ENCODE results near the gene WDR27.

WDR27 gene

GRCh38 chr6:169640983-169641382, 60.8 kb downstream of the WDR27 start:
- no peaks in the 10 kb centered on the region for H3K79me2 ChIP-seq (ENCODE audit: insufficient read depth, low read length)
- no peaks in the 10 kb centered on the region for H3K27me3 ChIP-seq (ENCODE audit: insufficient read depth, low read length)
- H3F3A ChIP-seq (ENCODE audit: insufficient read depth, low read length) = no peaks in the 10 kb centered on the region
- no peaks in the 10 kb centered on the region for H4K20me1 ChIP-seq (ENCODE audit: insufficient read depth, low read length)
- no peaks in the 10 kb centered on the region for H3K9me3 ChIP-seq (ENCODE audit: low read length)
- H3K4me3 ChIP-seq (ENCODE audit: low read depth, low read length, poor library complexity, severe bottlenecking) = no peak overlapping the region
- no peak overlapping the region for H2AFZ ChIP-seq (ENCODE audit: low read length)
- no peak overlapping the region for H3K4me2 ChIP-seq (ENCODE audit: low read length)
- peaks cover 8% of the 10 kb centered on the region for H3K36me3 ChIP-seq (ENCODE audit: insufficient read depth, low read length)
- no peaks in the 10 kb centered on the region for H3K4me1 ChIP-seq (ENCODE audit: insufficient read depth, low read length, severe bottlenecking)
- TF ChIP-seq EZH2 (IDR thresholded peaks at IDR 0.05; ENCODE audit: borderline replicate concordance, low read length) = no peak
- TF ChIP-seq CTCF (IDR thresholded peaks at IDR 0.05; ENCODE audit: low read length) = no peak
- H3K9me2 ChIP-seq (ENCODE audit: low read depth, low read length) = no peaks in the 10 kb centered on the region
- no peak overlapping the region for H3K9ac ChIP-seq (ENCODE audit: low read length)
- no peak overlapping the region for H3K27ac ChIP-seq (ENCODE audit: low read depth, low read length, poor library complexity, severe bottlenecking)

GRCh38 chr6:169640351-169640852, 61.4 kb downstream of the WDR27 start:
- H3K79me2 ChIP-seq (ENCODE audit: insufficient read depth, low read length) = no peaks in the 10 kb centered on the region
- H3K9me3 ChIP-seq (ENCODE audit: low read length) = no peaks in the 10 kb centered on the region
- no peaks in the 10 kb centered on the region for H3K4me1 ChIP-seq (ENCODE audit: insufficient read depth, low read length, severe bottlenecking)
- no peaks in the 10 kb centered on the region for H3F3A ChIP-seq (ENCODE audit: insufficient read depth, low read length)
- no peak overlapping the region for H3K4me2 ChIP-seq (ENCODE audit: low read length)
- no peak overlapping the region for H3K9ac ChIP-seq (ENCODE audit: low read length)
- H3K4me3 ChIP-seq (ENCODE audit: low read depth, low read length, poor library complexity, severe bottlenecking) = no peak overlapping the region
- H3K27me3 ChIP-seq (ENCODE audit: insufficient read depth, low read length) = no peaks in the 10 kb centered on the region
- H3K27ac ChIP-seq (ENCODE audit: low read depth, low read length, poor library complexity, severe bottlenecking) = no peak overlapping the region
- H2AFZ ChIP-seq (ENCODE audit: low read length) = no peak overlapping the region
- H3K36me3 ChIP-seq (ENCODE audit: insufficient read depth, low read length) = peaks cover 8% of the 10 kb centered on the region
- TF ChIP-seq EZH2 (IDR thresholded peaks at IDR 0.05; ENCODE audit: borderline replicate concordance, low read length) = no peak
- no peak for TF ChIP-seq CTCF (IDR thresholded peaks at IDR 0.05; ENCODE audit: low read length)
- H3K9me2 ChIP-seq (ENCODE audit: low read depth, low read length) = no peaks in the 10 kb centered on the region
- H4K20me1 ChIP-seq (ENCODE audit: insufficient read depth, low read length) = no peaks in the 10 kb centered on the region

GRCh38 chr6:169639653-169640278, 62.1 kb downstream of the WDR27 start:
- no peak overlapping the region for H2AFZ ChIP-seq (ENCODE audit: low read length)
- H3K27ac ChIP-seq (ENCODE audit: low read depth, low read length, poor library complexity, severe bottlenecking) = no peak overlapping the region
- no peaks in the 10 kb centered on the region for H4K20me1 ChIP-seq (ENCODE audit: insufficient read depth, low read length)
- no peak overlapping the region for H3K9ac ChIP-seq (ENCODE audit: low read length)
- no peak for TF ChIP-seq EZH2 (IDR thresholded peaks at IDR 0.05; ENCODE audit: borderline replicate concordance, low read length)
- peak; percentile 40 for TF ChIP-seq CTCF (IDR thresholded peaks at IDR 0.05; ENCODE audit: low read length)
- no peaks in the 10 kb centered on the region for H3K9me2 ChIP-seq (ENCODE audit: low read depth, low read length)
- no peaks in the 10 kb centered on the region for H3K4me1 ChIP-seq (ENCODE audit: insufficient read depth, low read length, severe bottlenecking)
- no peaks in the 10 kb centered on the region for H3K9me3 ChIP-seq (ENCODE audit: low read length)
- H3F3A ChIP-seq (ENCODE audit: insufficient read depth, low read length) = no peaks in the 10 kb centered on the region
- H3K36me3 ChIP-seq (ENCODE audit: insufficient read depth, low read length) = peaks cover 8% of the 10 kb centered on the region
- no peaks in the 10 kb centered on the region for H3K27me3 ChIP-seq (ENCODE audit: insufficient read depth, low read length)
- no peaks in the 10 kb centered on the region for H3K79me2 ChIP-seq (ENCODE audit: insufficient read depth, low read length)
- no peak overlapping the region for H3K4me2 ChIP-seq (ENCODE audit: low read length)
- H3K4me3 ChIP-seq (ENCODE audit: low read depth, low read length, poor library complexity, severe bottlenecking) = no peak overlapping the region
